ENCODE results near the gene ROR2.

DNA sequence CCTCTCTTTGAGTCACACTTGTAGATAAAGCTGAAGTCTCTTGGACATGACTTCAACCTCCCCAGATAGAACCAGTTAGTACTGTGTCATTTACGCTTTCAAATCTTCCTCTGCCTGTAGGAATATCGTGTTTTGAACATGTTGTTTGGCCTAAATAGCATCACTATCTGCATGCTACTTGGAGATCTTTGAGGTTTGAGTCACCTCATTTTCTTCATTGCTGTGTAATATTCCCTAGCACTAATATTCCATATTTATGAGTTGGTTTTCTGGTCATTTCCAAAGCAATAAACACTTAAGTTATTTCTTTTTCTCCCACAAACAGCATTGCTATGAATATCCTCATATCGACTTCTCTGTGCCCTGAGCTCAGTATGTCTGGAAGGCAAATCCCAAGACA, 100.3 kb downstream of the ROR2 start:
- TF ChIP-seq RAD21 (IDR thresholded peaks at IDR 0.05; ENCODE audit: low read depth) (no peak), CEBPB (IDR thresholded peaks at IDR 0.05) (no peak), ZBTB7A (IDR thresholded peaks at IDR 0.05; ENCODE audit: low read depth) (no peak), NFIC (IDR thresholded peaks at IDR 0.05) (no peak), TAF1 (IDR thresholded peaks at IDR 0.05; ENCODE audit: low read depth) (no peak)
- TF ChIP-seq, protein P1, sequence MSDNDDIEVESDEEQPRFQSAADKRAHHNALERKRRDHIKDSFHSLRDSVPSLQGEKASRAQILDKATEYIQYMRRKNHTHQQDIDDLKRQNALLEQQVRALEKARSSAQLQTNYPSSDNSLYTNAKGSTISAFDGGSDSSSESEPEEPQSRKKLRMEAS (IDR thresholded peaks at IDR 0.05): no peak

Data from Ishikawa (cell line).